HepG2 (cell line): ENCODE measurements around the gene REPIN1. TPM values are rescaled to one million over a fixed set of nuclear protein-coding genes. Genes with fewer than 3 reads are reported as not detected.

Experiments used
- FOSL1 ChIP-seq: sonication (generic); formaldehyde crosslinking; IDR thresholded peaks from 2 replicates; pipeline ENCODE4 v1.9.0; 2021; ENCODE audit warnings: missing genetic modification reagents, borderline replicate concordance
- GATAD2A ChIP-seq: IDR thresholded peaks from 2 replicates; pipeline ENCODE4 v1.6.1; 2016
- HOXA5 ChIP-seq: sonication (generic); formaldehyde crosslinking; IDR thresholded peaks from 2 replicates; pipeline ENCODE4 v1.4.0; 2020; ENCODE audit warnings: missing genetic modification reagents
- JDP2 ChIP-seq: sonication (generic); formaldehyde crosslinking; IDR thresholded peaks from 2 replicates; pipeline ENCODE4 v1.8.1; 2022; ENCODE audit warnings: missing genetic modification reagents, borderline replicate concordance
- KAT7 ChIP-seq: IDR thresholded peaks from 2 replicates; pipeline ENCODE4 v1.6.1; 2018; ENCODE audit warnings: borderline replicate concordance, missing compliant biosample characterization
- KDM6A ChIP-seq: IDR thresholded peaks from 2 replicates; pipeline ENCODE4 v1.6.1; 2016; ENCODE audit warnings: low read depth
- MIER2 ChIP-seq: IDR thresholded peaks from 2 replicates; pipeline ENCODE4 v1.6.1; 2016; ENCODE audit warnings: missing biosample characterization, missing genetic modification reagents
- NFYB ChIP-seq: sonication (generic); formaldehyde crosslinking; IDR thresholded peaks from 2 replicates; pipeline ENCODE4 v1.4.0; 2020; ENCODE audit warnings: missing genetic modification reagents
- NR2F1 ChIP-seq, 2 experiments: fragments of 450-650 bp in 1 of 2; formaldehyde crosslinking in 1 of 2; IDR thresholded peaks; 2 replicates each; pipeline versions ENCODE4 v1.5.0 to v1.6.1; 2016 to 2020; ENCODE audit warnings: mild to moderate bottlenecking in 1 of 2, missing compliant biosample characterization in 1 of 2, missing genetic modification reagents in 1 of 2, moderate library complexity in 1 of 2
- SMYD3 ChIP-seq: sonication (generic); formaldehyde crosslinking; IDR thresholded peaks from 2 replicates; pipeline ENCODE4 v1.8.1; 2023; ENCODE audit warnings: mild to moderate bottlenecking, missing genetic modification reagents
- SRSF1 ChIP-seq: fragments of 200-400 bp; formaldehyde crosslinking; optimal IDR thresholded peaks from 2 replicates; pipeline ENCODE3; 2017; ENCODE audit warnings: mild to moderate bottlenecking, low read depth, low read length, moderate library complexity
- YY1 ChIP-seq: IDR thresholded peaks from 2 replicates; pipeline ENCODE4 v1.6.1; 2011; ENCODE audit warnings: low read length, low read depth, moderate library complexity, mild to moderate bottlenecking; ENCODE audit not compliant: insufficient read depth, insufficient replicate concordance
- ZC3H4 ChIP-seq: sonication (generic); formaldehyde crosslinking; IDR thresholded peaks from 2 replicates; pipeline ENCODE4 v1.4.0; 2020; ENCODE audit warnings: missing genetic modification reagents, borderline replicate concordance
- ZFYVE20 ChIP-seq: sonication (generic); formaldehyde crosslinking; IDR thresholded peaks from 2 replicates; pipeline ENCODE4 v1.8.0; 2023; ENCODE audit warnings: low read depth, mild to moderate bottlenecking, moderate library complexity, missing genetic modification reagents, borderline replicate concordance
- ZNF333 ChIP-seq: sonication (generic); formaldehyde crosslinking; IDR thresholded peaks from 2 replicates; pipeline ENCODE4 v1.4.0; 2020; ENCODE audit warnings: mild to moderate bottlenecking, missing genetic modification reagents, borderline replicate concordance
- ZNF468 ChIP-seq: sonication (generic); formaldehyde crosslinking; IDR thresholded peaks from 2 replicates; pipeline ENCODE4 v1.8.0; 2022; ENCODE audit warnings: mild to moderate bottlenecking, moderate library complexity, missing genetic modification reagents
- ZNF552 ChIP-seq: sonication (generic); formaldehyde crosslinking; IDR thresholded peaks from 2 replicates; pipeline ENCODE4 v1.9.0; 2022; ENCODE audit warnings: missing genetic modification reagents, mild to moderate bottlenecking, borderline replicate concordance
- ZNF766 ChIP-seq: sonication (generic); formaldehyde crosslinking; IDR thresholded peaks from 2 replicates; pipeline ENCODE4 v1.5.0; 2020; ENCODE audit warnings: missing genetic modification reagents, borderline replicate concordance
- ZNF768 ChIP-seq: sonication (generic); formaldehyde crosslinking; IDR thresholded peaks from 2 replicates; pipeline ENCODE4 v1.4.0; 2020; ENCODE audit warnings: missing genetic modification reagents
- polyA plus RNA-seq, 8 experiments: library from polyadenylated mRNA; depleted of rRNA in 3 of 8; stranded (reverse) in 7 of 8; unstranded in 1 of 8; fragments of >200 nt; fragmentation: Illumina TruSeq in 4 of 8; extraction: Trizol in 4 of 8; gene quantifications; 2 replicates each; pipeline versions ENCODE4 v1.2.1 to v1.2.3, GENCODE V29; 2011 to 2016; ENCODE audit warnings: low read depth in 4 of 8, missing spikeins in 1 of 8, mixed read lengths in 1 of 8; ENCODE audit not compliant: insufficient read depth in 1 of 8
- total RNA-seq, 5 experiments: library from RNA; depleted of rRNA; stranded (reverse); fragments of >200 nt; fragmentation: Illumina TruSeq; extraction: Trizol; gene quantifications; 2 replicates each; pipeline ENCODE4 v1.2.3, GENCODE V29; 2016; ENCODE audit warnings: low read depth in 1 of 5
- TF ChIP-seq, protein P1 (sequence below): IDR thresholded peaks from 2 replicates; pipeline ENCODE4 v1.6.1; 2016; ENCODE audit warnings: control low read depth
- TF ChIP-seq, protein P2 (sequence below): sonication (generic); formaldehyde crosslinking; IDR thresholded peaks from 2 replicates; pipeline ENCODE4 v1.4.0; 2020; ENCODE audit warnings: missing genetic modification reagents
- TF ChIP-seq, protein P3 (sequence below): sonication (generic); formaldehyde crosslinking; IDR thresholded peaks from 2 replicates; pipeline ENCODE4 v1.8.0; 2022; ENCODE audit warnings: mild to moderate bottlenecking, missing genetic modification reagents, moderate library complexity
- TF ChIP-seq, protein P4 (sequence below): IDR thresholded peaks from 2 replicates; pipeline ENCODE4 v1.6.1; 2016; ENCODE audit warnings: mild to moderate bottlenecking, missing biosample characterization, missing genetic modification reagents
- TF ChIP-seq, protein P5 (sequence below): sonication (generic); formaldehyde crosslinking; IDR thresholded peaks from 2 replicates; pipeline ENCODE4 v1.5.0; 2020; ENCODE audit warnings: mild to moderate bottlenecking, missing genetic modification reagents, moderate library complexity
- TF ChIP-seq, protein P6 (sequence below): sonication (generic); formaldehyde crosslinking; IDR thresholded peaks from 2 replicates; pipeline ENCODE4 v1.8.0; 2022; ENCODE audit warnings: missing genetic modification reagents, low read depth, mild to moderate bottlenecking, borderline replicate concordance

Gene REPIN1
- total and polyA plus RNA-seq, 2 of the 13 experiments (the other 11 are each of a cell fraction or from before 2014, with no cell fraction given) = 69.9 to 108 TPM

GRCh38 chr7:150383710-150384397, 15.2 kb downstream of the REPIN1 start (continued):
- TF ChIP-seq HOXA5 (CRISPR knock-in tag) (peak; percentile 90; the same call in 1 of the 2 replicates), ZNF768 (CRISPR knock-in tag) (peak; percentile 21; the same call in 1 of the 2 replicates), KAT7 (CRISPR knock-in tag) (no peak), ZNF468 (no peak), MIER2 (no peak), KDM6A (CRISPR knock-in tag) (peak; percentile 59), SMYD3 (CRISPR knock-in tag) (no peak), ZFYVE20 (no peak), SRSF1 (no peak), ZNF552 (CRISPR knock-in tag) (no peak), JDP2 (CRISPR knock-in tag) (no peak), NFYB (peak; percentile 43; the same call in 1 of the 2 replicates), YY1 (peak; percentile 54), ZC3H4 (no peak), ZNF766 (CRISPR knock-in tag) (no peak), NR2F1 (CRISPR knock-in tag; IDR thresholded peaks at IDR 0.05) (peak in 1 of 2 experiments; percentile 47; a peak in 1 of 4 replicates), FOSL1 (no peak), ZNF333 (no peak), GATAD2A (CRISPR knock-in tag) (peak; percentile 64)
- TF ChIP-seq, protein P1, sequence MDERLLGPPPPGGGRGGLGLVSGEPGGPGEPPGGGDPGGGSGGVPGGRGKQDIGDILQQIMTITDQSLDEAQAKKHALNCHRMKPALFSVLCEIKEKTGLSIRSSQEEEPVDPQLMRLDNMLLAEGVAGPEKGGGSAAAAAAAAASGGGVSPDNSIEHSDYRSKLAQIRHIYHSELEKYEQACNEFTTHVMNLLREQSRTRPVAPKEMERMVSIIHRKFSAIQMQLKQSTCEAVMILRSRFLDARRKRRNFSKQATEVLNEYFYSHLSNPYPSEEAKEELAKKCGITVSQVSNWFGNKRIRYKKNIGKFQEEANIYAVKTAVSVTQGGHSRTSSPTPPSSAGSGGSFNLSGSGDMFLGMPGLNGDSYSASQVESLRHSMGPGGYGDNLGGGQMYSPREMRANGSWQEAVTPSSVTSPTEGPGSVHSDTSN (CRISPR knock-in tag) = no peak
- TF ChIP-seq, protein P2, sequence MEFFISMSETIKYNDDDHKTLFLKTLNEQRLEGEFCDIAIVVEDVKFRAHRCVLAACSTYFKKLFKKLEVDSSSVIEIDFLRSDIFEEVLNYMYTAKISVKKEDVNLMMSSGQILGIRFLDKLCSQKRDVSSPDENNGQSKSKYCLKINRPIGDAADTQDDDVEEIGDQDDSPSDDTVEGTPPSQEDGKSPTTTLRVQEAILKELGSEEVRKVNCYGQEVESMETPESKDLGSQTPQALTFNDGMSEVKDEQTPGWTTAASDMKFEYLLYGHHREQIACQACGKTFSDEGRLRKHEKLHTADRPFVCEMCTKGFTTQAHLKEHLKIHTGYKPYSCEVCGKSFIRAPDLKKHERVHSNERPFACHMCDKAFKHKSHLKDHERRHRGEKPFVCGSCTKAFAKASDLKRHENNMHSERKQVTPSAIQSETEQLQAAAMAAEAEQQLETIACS = no peak
- TF ChIP-seq, protein P3, sequence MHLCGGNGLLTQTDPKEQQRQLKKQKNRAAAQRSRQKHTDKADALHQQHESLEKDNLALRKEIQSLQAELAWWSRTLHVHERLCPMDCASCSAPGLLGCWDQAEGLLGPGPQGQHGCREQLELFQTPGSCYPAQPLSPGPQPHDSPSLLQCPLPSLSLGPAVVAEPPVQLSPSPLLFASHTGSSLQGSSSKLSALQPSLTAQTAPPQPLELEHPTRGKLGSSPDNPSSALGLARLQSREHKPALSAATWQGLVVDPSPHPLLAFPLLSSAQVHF = no peak
- TF ChIP-seq, protein P4, sequence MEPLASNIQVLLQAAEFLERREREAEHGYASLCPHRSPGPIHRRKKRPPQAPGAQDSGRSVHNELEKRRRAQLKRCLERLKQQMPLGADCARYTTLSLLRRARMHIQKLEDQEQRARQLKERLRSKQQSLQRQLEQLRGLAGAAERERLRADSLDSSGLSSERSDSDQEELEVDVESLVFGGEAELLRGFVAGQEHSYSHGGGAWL (CRISPR knock-in tag) = no peak
- TF ChIP-seq, protein P5, sequence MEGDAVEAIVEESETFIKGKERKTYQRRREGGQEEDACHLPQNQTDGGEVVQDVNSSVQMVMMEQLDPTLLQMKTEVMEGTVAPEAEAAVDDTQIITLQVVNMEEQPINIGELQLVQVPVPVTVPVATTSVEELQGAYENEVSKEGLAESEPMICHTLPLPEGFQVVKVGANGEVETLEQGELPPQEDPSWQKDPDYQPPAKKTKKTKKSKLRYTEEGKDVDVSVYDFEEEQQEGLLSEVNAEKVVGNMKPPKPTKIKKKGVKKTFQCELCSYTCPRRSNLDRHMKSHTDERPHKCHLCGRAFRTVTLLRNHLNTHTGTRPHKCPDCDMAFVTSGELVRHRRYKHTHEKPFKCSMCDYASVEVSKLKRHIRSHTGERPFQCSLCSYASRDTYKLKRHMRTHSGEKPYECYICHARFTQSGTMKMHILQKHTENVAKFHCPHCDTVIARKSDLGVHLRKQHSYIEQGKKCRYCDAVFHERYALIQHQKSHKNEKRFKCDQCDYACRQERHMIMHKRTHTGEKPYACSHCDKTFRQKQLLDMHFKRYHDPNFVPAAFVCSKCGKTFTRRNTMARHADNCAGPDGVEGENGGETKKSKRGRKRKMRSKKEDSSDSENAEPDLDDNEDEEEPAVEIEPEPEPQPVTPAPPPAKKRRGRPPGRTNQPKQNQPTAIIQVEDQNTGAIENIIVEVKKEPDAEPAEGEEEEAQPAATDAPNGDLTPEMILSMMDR (CRISPR knock-in tag) = peak; percentile 37; the same call in 1 of the 2 replicates
- TF ChIP-seq, protein P6, sequence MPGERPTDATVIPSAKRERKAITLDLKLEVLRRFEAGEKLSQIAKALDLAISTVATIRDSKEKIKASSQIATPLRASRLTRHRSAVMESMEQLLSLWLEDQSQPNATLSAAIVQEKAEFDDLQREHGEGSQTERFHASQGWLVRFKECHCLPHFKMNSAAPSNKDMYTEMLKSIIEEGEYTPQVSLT (CRISPR knock-in tag) = no peak
